HG03060 (cell line): ENCODE data around the gene FAM107B.

ENCODE experiments used
- ATAC-seq: cut with Tn5 transposase; IDR thresholded peaks from one replicate; pipeline ENCODE4 v1.9.1; 2021; ENCODE audit warnings: low read depth, moderate number of reproducible peaks; ENCODE audit not compliant: unreplicated experiment

FAM107B gene

DNA sequence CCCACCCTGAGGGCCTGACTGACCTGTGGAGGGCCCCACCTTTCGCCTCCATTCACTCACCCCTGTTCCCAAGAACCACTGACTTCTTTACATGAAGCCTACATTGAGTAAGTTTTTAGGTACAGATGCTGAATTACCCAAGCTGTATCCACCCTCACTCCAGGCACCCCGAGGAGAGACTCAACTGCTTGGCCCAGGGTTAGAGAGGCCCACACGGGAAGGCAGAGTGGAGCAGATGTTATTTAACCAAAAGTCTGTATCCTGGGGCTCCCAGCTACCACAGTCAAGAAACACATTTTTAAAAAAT is 230.8 kb downstream of the FAM107B start:
- no peak for ATAC-seq

DNA sequence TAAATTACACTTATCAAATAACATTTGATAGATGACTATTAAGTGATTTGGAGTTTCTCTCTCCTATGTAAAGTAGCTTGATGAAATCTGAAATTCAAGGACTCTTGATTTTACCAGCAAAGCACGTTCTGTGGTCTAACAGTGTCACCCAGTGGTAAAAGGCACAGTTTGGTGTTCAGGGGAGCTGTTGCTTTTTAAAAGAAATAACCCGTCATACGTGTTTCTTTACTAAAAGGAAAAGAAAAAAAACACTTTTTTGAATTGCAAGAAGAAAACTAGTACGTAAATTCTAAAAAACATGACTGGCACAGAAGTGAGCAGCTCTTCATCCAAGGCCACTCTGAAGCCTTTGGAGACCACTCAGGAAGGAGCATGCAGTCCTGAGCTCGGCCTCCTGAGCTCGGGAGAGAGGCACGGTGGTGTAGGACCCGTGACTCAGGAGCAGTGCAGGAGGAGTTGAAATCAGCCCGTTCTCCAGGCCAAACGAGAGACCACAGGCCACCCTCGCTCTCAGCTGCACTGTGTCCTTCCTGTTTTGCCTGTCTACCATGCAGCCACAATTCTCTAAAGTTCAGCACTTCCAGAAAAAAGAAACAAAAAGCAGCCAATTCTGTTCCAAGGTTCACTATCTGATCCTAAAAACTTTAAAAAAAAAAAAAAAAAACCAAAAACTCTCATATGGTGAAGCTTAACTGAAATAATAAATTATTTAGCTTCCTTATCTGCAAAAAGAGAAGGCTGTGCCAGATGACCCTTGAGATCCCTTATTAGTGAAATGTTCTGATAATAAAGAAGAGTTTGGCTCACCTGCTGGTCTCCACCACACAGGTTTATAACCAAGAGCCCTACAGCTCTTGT is 231.4 kb downstream of the FAM107B start:
- no peak for ATAC-seq

DNA sequence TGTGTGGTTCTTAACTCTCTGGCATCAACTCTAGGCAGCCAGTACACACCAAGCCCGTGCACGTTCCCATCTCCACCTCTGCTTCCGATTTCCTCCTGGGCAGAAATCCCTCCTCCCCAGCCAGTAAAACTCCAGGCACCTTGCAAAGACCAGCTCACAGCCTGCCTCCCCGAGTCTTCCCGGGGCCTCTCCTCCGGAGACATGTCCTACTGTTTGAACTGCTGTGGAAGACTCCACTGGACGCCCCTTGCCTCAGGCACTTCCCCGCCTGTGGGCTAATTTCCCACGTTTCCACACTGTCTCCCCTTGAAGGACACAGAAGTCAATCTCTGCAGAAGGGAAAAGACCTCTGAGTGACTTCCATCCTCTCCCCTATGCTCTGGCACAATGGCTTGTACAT is 233.3 kb downstream of the FAM107B start:
- ATAC-seq = no peak

DNA sequence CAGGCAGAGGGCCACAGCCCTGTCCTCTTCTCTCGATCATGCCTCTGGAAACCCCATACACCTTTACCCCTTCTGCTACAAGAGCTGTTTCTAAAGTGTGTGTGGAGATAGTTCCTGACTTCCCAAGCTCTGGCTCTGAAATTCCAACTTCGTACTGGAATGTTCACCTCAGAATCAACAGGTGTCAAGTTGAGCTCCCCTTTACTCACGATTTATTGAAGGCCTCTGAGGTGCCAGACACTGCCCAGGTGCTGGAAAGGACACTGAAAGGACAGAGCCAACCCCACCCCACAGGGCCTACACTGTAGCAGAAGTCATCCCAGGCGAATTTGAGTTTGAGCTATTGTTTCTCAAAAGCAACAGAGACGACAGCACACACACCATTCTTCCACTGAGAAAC is 234.1 kb downstream of the FAM107B start:
- no peak for ATAC-seq

DNA sequence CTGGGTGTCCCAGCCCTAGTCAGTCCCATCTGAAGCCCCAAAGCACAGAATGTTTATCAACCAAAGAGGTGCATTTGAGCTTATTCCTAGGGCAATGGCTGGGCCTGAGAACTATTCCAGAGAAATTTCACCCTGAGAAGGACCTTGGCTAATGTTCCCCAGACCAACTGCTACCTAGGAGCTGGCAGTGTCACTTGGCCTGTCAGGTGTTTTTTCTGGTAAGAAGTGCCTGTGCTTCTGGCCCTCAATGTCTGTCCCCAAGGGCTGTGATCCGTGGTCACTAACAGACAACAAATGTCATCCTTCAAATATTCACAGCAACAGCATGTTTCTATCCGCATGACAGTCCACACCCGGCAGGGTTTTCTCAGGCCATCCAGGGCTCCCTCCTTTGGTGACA is 234.6 kb downstream of the FAM107B start:
- no peak for ATAC-seq

DNA sequence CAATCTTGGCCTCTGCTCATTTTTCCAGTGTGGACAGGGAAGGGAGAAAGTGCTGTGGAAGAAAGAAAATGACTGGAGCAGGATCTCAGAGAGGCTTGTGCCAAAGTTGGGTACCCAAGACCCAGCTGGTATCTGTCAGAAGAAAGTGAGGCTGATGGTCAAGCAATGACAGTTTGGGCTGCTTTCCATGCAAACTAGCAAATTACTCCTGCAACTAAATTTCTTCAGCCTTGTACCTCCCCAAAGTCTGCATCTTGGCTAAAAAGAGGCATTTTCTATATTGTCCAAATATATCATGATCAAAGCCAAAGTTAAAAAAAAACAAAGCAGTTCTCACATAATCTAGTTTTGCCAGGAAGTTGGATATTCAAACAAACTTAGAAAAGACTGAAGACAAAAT is 235.5 kb downstream of the FAM107B start:
- no peak for ATAC-seq

DNA sequence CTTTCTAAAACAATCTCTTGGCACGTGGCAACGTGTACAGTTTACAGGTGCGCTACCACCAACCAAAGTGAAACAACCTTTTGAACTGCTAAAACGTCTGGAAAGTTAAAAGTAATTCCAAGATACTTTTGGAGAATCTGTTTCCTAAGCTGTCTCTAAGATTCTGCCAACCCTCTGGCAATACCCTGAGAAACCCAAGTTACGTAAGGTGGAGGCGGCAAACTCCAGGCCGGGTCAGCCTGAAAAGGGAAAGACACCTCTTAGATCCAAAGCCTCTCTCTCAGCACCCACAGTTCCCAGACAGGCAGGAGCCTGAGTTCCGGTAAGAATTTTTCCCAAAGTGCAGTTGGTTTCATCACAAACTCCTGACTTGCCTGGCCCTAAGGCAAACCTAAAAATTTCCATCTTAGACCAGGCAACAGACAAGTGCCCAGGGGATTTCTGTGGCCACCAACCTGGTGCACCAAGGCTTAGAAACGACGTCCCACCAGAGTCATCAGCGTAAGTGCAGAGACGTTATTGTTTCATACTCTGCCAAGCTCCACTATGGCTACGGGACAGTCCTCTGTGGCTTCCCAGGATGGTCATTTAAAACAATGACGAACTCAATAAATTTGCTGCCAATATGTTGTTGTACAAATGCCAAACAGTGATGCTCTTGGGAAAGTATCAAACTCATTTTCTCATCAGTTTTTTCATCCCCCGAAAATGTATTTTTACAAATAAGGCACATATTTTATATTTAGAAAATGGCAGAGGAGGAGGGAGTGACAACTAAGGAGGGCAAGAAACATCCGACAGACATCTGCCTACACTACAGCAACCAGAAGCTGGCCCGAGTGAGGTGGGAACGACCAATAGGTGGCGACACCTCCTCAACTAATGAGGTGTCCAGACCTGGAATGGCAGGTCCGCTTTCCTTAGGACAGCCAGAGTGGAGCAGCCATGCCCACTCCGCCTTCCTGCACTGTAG is 238.2 kb downstream of the FAM107B start:
- no peak for ATAC-seq

DNA sequence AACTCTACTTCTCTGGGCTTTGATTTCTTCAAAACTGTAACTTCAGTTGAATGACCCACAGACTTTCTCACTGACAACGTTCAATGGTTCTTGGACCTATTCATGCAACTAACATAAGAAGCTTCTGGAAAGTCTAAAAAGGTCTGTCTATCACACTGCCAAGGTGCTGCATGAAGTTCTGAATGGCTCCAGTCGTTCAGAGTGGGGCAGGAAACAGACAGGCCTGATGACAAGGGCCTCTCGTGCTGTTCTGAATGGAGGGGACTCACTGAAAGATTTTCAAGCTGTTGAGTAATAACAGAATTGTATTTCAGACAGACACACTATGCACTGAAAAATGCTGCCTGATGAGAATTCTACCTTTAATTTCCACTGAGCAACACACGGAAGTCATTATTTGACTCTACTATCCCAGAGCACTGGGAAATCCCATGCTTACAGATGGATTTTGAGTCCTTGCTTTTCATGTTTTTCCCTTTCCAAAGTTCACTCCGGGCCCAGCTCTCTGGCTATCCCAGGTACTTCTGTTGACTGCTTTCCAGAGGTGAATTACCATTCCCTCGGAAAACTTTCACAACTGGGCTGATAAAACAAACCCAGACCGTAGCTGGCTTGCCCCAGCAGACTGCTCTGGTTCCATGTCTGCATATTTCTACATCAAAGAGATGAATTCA is 239.1 kb downstream of the FAM107B start:
- ATAC-seq = no peak

DNA sequence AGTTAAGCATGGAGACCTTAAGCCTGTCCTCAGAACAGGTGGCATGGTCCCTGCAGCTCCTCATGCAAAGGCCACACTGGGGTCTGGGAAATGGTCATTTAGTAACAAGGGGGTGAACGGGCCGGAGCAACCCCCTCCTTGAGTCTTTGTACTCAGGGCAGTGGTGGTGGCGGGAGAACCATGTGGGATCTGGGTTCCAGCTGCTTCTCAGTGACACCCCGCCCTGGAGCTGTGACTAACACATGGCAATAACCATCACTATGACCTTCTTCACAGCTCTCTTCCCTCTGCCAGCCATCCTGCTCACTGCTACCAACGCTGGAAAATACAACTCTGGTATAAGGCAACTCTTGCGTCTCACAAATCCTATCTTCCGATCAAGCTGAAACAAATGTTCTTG is 240.5 kb downstream of the FAM107B start:
- ATAC-seq = no peak

DNA sequence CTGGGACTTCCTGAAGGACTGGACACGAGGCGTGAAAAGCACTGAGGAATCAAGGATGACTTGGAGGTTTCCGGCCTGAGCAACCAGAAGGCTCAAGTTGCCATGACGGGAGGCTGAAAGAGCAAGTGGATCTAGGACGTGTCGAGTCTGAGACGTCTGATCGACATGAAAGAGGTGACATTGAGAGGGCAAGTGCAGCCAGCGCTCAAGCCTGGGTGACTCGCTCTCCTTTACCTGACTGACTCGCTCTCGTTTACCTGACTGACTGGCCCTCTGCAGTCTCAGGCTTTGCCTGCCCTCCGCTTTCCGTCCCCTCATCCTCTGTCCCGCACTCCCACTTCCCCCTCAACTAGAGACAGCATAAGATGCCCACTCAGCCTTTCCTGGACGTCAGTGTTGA is 241.4 kb downstream of the FAM107B start:
- ATAC-seq = no peak

DNA sequence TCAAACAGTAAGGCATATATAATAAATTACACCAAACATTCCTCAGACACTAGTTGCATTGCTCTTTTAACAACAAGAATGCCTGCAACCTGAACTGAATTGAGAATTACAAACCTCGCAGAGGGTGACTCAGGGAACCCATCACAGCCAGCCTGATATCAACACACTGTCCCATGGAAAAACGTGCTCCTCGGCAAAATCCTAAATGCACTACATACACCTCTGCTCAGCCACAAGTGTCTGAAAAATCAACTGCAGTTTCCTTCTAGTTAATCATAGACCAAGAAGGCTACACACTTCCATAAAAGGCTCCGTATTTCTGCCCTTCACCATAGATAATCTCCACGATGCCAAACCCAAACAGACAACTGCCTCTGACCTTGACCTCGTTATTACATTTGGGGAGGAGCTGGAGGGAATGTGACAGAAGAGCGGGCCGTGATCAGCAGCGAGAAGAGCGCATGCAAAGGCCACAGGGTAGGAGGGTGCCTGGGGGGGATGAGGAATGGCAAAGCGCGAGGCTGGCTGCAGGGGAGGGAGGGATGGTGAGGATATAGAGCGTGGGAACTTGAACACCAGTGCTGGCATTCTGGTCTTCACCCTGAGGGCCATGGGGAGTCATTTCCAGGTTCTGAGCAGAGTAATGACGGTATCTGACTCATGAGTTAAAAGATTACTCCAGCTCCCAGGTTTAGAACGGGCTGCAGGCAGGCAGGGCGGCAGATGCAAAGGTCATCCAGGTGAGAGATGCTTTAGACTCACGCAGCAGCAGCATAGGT is 242.0 kb downstream of the FAM107B start:
- ATAC-seq = no peak

DNA sequence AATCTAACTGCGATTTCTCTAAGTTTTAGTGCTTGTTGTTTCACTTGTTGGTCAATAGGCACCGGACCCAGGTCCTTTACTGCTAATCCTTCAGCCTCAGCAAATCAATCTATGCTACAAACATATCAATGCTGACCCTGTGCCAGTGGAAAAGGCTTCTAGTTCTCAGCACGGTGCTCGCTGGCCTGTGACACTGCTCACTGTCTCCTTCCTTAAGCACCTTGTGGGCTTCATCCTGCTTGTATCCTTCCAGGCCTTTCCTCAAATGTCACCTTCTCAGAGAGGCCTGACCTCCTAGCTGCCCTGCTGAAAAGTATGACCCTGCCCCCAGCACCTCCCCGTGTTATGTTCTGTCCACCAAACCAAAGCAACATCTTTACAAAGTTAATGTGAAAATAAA is 242.7 kb downstream of the FAM107B start:
- ATAC-seq = no peak

DNA sequence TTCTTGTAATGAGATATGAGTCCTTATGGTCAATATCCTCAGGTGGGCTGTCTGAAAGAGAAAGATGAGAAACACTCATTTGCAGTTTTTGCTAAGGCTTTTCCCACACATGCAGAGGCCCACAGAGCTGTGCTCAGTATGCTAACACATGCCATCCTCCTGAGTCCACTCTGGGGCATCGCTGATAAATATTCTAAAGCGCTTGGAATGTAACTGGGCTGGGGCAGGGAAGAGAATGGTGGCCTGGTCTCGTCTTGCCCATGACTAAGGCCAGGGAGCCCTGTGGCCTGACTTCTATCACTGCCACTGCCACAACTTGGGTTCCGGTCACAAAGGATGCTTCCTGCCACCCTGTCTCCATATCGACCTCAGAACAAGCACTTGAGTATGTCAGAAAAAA is 244.2 kb downstream of the FAM107B start:
- ATAC-seq = no peak

DNA sequence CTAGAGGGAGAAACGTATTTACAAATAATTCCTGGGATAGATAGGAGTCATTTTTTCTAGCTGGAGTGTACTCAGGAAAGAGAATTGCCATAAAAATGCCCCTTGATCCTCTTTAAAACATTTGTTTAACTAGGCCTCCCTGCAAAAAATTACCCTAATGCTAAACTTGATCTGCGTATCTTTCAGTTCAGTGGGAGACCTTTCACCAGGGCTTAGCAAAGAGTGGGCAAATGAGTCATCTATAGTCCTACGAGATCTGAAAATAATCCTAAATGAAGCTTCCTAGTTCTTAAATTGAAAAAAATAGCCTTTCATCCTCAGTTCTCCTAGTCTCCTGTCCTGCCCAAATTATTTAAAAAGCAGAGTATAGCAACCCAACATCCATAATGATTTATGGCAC is 245.3 kb downstream of the FAM107B start:
- ATAC-seq = no peak

DNA sequence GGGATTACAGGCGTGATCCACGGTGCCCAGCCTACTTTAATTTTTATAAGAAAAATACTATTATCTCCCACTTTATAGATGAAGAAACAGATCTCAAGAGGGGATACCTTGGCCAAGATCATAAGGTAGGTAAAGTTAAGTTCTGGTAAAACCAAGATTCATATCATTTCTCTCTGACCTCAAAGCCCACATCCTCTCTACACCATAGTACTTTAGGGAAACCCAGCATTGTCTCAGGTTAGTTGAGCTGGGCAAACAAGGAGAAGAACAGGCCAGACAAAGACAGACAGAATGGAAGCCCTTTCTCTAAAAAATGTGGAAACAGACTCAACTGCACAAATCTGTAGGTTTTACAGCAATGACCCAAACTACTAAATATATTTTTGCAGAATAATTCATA is 246.2 kb downstream of the FAM107B start:
- no peak for ATAC-seq

DNA sequence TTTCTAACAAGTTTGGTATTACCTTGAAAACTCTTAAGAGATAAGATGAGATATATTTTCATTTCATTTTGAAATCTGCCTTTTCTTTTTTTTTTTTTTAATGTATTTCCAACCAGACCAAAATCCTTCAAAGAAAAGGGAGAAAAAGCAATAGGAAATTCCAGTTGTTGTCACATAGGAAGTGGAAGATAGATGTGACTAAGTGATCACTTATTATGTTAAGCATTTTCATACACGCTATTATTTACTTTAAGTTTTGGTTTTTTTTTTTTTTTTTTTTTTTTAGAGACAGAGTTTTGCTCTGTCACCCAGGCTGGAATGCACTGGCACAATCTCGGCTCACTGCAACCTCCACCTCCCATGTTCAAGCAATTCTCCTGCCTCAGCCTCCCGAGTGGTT is 246.8 kb downstream of the FAM107B start:
- ATAC-seq = no peak

DNA sequence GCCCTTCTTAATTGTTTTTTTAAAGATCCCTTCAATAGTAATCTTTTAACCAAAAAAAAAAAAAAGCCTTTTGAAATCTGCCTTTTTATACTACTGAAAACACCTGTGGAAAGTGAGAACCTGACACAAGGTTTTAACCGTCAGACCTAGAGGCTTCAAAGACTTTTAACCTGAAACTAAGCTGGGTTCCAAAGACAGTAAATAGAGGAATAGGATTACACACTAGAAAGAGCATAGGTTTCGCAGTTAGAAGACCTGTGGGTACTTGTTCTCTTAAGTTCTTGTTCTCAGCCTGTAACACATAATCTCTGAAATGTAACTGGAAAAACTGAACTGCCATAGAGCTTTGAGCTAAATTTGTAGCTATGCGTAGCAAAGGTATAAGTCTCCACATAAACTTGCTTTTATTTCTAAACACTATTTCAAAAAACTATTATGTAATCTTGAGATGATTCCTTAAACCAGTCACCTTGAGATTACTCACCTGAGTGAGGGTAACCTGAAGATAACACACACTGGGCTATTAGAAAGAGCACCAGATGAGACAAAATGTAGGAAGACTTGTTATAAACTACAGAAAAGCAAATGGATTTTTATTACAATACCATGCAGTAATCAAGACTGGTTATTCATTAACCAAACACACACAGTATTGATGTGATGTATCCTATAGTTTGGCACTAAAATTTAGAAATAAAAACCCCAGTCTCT is 247.4 kb downstream of the FAM107B start:
- ATAC-seq = no peak

DNA sequence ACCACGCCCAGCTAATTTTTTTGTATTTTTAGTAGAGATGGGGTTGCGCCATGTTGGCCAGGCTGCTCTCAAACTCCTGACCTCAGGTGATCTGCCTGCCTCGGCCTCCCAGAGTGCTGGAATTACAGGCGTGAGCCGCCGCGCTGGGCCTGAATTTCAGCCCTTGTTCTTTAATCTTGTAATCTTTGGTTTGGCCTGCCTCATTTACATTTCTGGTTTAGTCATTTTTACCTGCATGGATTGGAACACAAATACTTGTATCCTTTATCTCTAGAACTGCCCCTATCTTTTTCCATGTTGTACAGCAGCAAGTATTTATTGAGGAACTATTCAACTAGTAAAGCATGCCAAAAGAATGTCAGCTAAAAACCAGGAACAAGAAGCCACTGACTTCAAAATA is 248.4 kb downstream of the FAM107B start:
- ATAC-seq = no peak

DNA sequence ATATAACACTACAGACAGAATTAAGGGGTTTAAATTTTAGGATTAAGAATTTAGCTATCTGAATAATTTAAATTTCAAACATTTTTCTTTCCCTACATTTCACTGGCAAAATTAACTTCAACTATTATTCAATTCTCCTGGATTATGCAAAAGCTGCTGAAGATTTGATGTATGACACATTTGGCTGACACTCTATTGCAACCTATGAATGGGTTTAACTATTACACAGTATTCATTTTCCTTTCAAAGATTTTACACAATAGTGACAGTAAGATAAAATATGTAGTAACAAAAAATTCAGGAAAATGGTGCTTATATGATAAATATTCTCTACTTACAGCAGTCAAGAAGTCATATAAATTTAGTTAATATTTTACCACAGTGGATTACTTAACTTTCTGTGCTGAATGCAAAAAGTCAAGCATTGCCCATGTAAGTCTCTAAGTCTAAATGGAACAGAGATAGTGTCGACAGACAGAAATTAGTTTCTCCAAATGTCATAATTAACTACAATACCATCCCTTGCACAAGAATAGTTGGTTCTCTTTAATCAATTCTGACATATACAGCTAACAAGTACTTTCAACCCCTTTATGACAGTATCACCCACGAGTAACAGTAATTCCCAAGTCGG is 249.9 kb downstream of the FAM107B start:
- no peak for ATAC-seq
